Adrenal gland (tissue), 5 donors: ENCODE data around the gene GRIN3B.

Experiments
- POLR2A ChIP-seq, 2 donors: fragments of 450-650 bp; IDR thresholded peaks; one replicate each; pipeline ENCODE4 v1.6.1; 2017; ENCODE audit warnings: antibody characterized with exemption in 2 of 2, mild to moderate bottlenecking in 2 of 2, moderate library complexity in 1 of 2
- TF ChIP-seq, protein P1 (sequence below), 6 experiments: fragments of 450-650 bp in 4 of 6; fragments of 200-600 bp in 2 of 6; sonication (generic) in 1 of 6; IDR thresholded peaks; 1 replicate in 5 of 6; 2 replicates in 1 of 6; pipeline versions ENCODE4 v1.5.1 to v1.8.0; 2016 to 2021; ENCODE audit warnings: antibody characterized with exemption in 6 of 6, mild to moderate bottlenecking in 2 of 6, moderate library complexity in 1 of 6
- donor health status: DM: no; HTN: no; CAD: no.

DNA sequence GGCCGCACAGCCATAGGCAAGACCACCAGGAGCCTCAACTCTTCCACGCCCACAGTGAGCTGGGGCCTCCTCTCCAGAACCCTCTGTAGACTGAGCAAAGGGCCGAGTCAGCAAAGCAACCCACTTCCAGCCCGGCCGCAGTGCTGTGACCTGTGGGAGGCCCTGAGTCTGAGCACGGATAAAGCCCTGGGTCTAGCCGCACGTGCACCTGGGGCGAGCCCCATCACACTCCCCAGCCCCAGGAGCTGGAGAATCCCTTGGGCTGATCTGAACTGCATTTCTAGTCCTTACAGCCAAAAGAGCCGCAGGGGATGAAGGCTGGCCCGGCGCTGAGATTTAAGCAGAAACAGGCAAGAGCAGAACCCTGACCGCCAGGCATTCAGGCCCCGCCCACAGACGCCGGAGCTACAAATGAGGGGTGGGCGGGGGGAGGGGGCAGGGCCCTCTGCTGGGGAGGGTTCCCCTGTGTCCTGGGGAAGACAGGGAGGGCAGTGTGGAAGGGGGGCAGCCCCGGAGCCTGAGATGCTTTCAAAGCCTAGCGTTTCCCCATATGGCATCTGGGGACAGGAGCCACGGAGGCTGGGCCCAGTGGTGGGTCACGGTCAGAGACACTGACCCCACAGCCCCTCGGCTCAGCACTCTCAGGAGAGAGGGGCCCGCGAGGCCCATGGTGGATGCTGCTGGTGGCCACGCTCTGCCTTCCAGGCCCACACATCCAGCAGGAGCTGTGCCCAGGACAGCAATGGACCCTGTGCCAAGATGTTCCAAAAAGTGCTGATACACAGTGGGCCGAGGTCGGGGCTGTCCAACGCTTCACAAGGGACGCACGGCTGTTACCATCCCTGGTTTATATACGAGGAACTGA lies 15.8 kb downstream of the GRIN3B start:
- TF ChIP-seq POLR2A (IDR thresholded peaks at IDR 0.05): no peak
- TF ChIP-seq, protein P1, sequence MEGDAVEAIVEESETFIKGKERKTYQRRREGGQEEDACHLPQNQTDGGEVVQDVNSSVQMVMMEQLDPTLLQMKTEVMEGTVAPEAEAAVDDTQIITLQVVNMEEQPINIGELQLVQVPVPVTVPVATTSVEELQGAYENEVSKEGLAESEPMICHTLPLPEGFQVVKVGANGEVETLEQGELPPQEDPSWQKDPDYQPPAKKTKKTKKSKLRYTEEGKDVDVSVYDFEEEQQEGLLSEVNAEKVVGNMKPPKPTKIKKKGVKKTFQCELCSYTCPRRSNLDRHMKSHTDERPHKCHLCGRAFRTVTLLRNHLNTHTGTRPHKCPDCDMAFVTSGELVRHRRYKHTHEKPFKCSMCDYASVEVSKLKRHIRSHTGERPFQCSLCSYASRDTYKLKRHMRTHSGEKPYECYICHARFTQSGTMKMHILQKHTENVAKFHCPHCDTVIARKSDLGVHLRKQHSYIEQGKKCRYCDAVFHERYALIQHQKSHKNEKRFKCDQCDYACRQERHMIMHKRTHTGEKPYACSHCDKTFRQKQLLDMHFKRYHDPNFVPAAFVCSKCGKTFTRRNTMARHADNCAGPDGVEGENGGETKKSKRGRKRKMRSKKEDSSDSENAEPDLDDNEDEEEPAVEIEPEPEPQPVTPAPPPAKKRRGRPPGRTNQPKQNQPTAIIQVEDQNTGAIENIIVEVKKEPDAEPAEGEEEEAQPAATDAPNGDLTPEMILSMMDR (IDR thresholded peaks at IDR 0.05): no peak
